GM21515 (cell line): ENCODE measurements around the gene RDH11.
"Not testable (repeated sequence)": the region's sequence is repeated elsewhere in the genome, so short reads cannot be mapped to it uniquely, and the experiment has no call there.

Experiments
- ATAC-seq: cut with Tn5 transposase; IDR thresholded peaks from one replicate; pipeline ENCODE4 v1.9.1; 2021; ENCODE audit not compliant: unreplicated experiment

RDH11 gene

GRCh38 chr14:67704484-67705089, 9.0 kb upstream of the RDH11 start:
- no peak for ATAC-seq

GRCh38 chr14:67703997-67704396, 8.4 kb upstream of the RDH11 start:
- ATAC-seq, result no peak

- ATAC-seq, result not testable (repeated sequence)
Measured at GRCh38 chr14:67701492-67701891, 5.9 kb upstream of the RDH11 start, which contains the start of gene RDH12. Gene RDH12 (plus strand): TSS chr14:67701886. CDS start chr14:67722643, 20,757 bp downstream.

GRCh38 chr14:67698179-67698578, 2.6 kb upstream of the RDH11 start:
- ATAC-seq, result no peak

GRCh38 chr14:67697006-67697405, 1.4 kb upstream of the RDH11 start:
- no peak for ATAC-seq

- ATAC-seq, result peak; percentile 86
Measured at GRCh38 chr14:67694791-67695393, 672 bp downstream of the RDH11 start.

- ATAC-seq, result no peak
Measured at GRCh38 chr14:67690011-67690410, 5.6 kb downstream of the RDH11 start.

GRCh38 chr14:67683842-67684241, 11.7 kb downstream of the RDH11 start:
- ATAC-seq, result no peak

GRCh38 chr14:67680941-67681340, 14.6 kb downstream of the RDH11 start:
- ATAC-seq, result no peak

GRCh38 chr14:67680121-67680602, 15.4 kb downstream of the RDH11 start:
- peak; percentile 86 for ATAC-seq

- no peak for ATAC-seq
Measured at GRCh38 chr14:67679006-67679405, 16.6 kb downstream of the RDH11 start.

- ATAC-seq, result no peak
Measured at GRCh38 chr14:67675219-67675582, 20.4 kb downstream of the RDH11 start.

GRCh38 chr14:67674480-67675218, 20.9 kb downstream of the RDH11 start, which contains the start of gene VTI1B:
Gene VTI1B (minus strand): TSS chr14:67674632. CDS start chr14:67674489, 143 bp downstream.
- ATAC-seq, result peak; percentile 81

GRCh38 chr14:67674139-67674479, 21.5 kb downstream of the RDH11 start:
- peak; percentile 50 for ATAC-seq

GRCh38 chr14:67673451-67673850, 22.1 kb downstream of the RDH11 start:
- no peak for ATAC-seq

- no peak for ATAC-seq
Measured at GRCh38 chr14:67668559-67668958, 27.0 kb downstream of the RDH11 start.

- no peak for ATAC-seq
Measured at GRCh38 chr14:67666750-67667449, 28.7 kb downstream of the RDH11 start.

- ATAC-seq, result no peak
Measured at GRCh38 chr14:67665868-67666267, 29.7 kb downstream of the RDH11 start.

- ATAC-seq, result no peak
Measured at GRCh38 chr14:67663633-67664032, 31.9 kb downstream of the RDH11 start.

GRCh38 chr14:67653651-67654280, 41.8 kb downstream of the RDH11 start:
- ATAC-seq, result no peak

GRCh38 chr14:67652189-67652588, 43.4 kb downstream of the RDH11 start:
- no peak for ATAC-seq
